K562 (cell line): ENCODE data around the gene DOK3. TPM values are rescaled to one million over a fixed set of nuclear protein-coding genes. Genes with fewer than 3 reads are reported as not detected.

Experiments
- ADNP ChIP-seq: fragments of 200-800 bp; sonication (Bioruptor generic); IDR thresholded peaks from 2 replicates; pipeline ENCODE4 v1.6.1; 2016; ENCODE audit warnings: missing genetic modification characterization, missing compliant biosample characterization
- ATF7 ChIP-seq: fragments of 450-650 bp; IDR thresholded peaks from 2 replicates; pipeline ENCODE4 v1.7.1; 2014; ENCODE audit warnings: mild to moderate bottlenecking, moderate library complexity
- BDP1 ChIP-seq: IDR thresholded peaks from 3 replicates; pipeline ENCODE4 v1.6.1; 2011; ENCODE audit not compliant: insufficient read length, insufficient read depth
- CBX8 ChIP-seq: fragments of 200-600 bp; sonication (generic); IDR thresholded peaks from 2 replicates; pipeline ENCODE4 v1.6.1; 2012; ENCODE audit warnings: borderline replicate concordance, mixed run types, low read depth, mild to moderate bottlenecking, moderate library complexity, mixed read lengths, low read length, control low read depth, inconsistent platforms; ENCODE audit not compliant: poor library complexity, severe bottlenecking; ENCODE audit errors: extremely low read depth
- DNMT1 ChIP-seq: fragments of 450-650 bp; IDR thresholded peaks from 2 replicates; pipeline ENCODE4 v1.6.1; 2016; ENCODE audit warnings: antibody characterized with exemption, mild to moderate bottlenecking
- EHMT2 ChIP-seq: fragments of 450-650 bp; IDR thresholded peaks from 2 replicates; pipeline ENCODE4 v1.6.1; 2018; ENCODE audit warnings: antibody characterized with exemption
- FOXJ3 ChIP-seq: sonication (generic); formaldehyde crosslinking; IDR thresholded peaks from 2 replicates; pipeline ENCODE4 v1.4.0; 2020; ENCODE audit warnings: mild to moderate bottlenecking, missing genetic modification reagents
- GATA2 ChIP-seq: sonication (generic); formaldehyde crosslinking; IDR thresholded peaks from 2 replicates; pipeline ENCODE4 v1.4.0; 2020; ENCODE audit warnings: mild to moderate bottlenecking, missing genetic modification reagents
- GATAD2B ChIP-seq: fragments of 450-650 bp; IDR thresholded peaks from 2 replicates; pipeline ENCODE4 v1.6.1; 2017; ENCODE audit warnings: mild to moderate bottlenecking, borderline replicate concordance
- GTF2B ChIP-seq: IDR thresholded peaks from 2 replicates; pipeline ENCODE4 v1.6.1; 2011; ENCODE audit not compliant: insufficient read length; ENCODE audit errors: extremely low read depth
- GTF2E2 ChIP-seq: fragments of 200-800 bp; sonication (Bioruptor generic); IDR thresholded peaks from 2 replicates; pipeline ENCODE4 v1.6.1; 2016; ENCODE audit warnings: missing genetic modification characterization, missing compliant biosample characterization
- MAFF ChIP-seq: IDR thresholded peaks from 2 replicates; pipeline ENCODE4 v1.6.1; 2012; ENCODE audit warnings: low read length, improper control_type of control experiment
- MEF2A ChIP-seq: IDR thresholded peaks from 2 replicates; pipeline ENCODE4 v1.6.1; 2011; ENCODE audit warnings: low read depth, mild to moderate bottlenecking, low read length, moderate library complexity; ENCODE audit not compliant: control insufficient read depth
- NFE2L1 ChIP-seq: fragments of 450-650 bp; IDR thresholded peaks from 2 replicates; pipeline ENCODE4 v1.6.1; 2016; ENCODE audit warnings: missing genetic modification characterization, low read depth, mild to moderate bottlenecking, missing compliant biosample characterization, moderate library complexity, borderline replicate concordance
- PHF8 ChIP-seq: fragments of 200-600 bp; sonication (generic); IDR thresholded peaks from 2 replicates; pipeline ENCODE4 v1.6.1; 2012; ENCODE audit warnings: mixed run types, mild to moderate bottlenecking, inconsistent platforms, low read length, moderate library complexity, borderline replicate concordance
- PRDM10 ChIP-seq: fragments of 450-650 bp; IDR thresholded peaks from 2 replicates; pipeline ENCODE4 v1.6.1; 2018; ENCODE audit not compliant: partially characterized antibody
- SFPQ ChIP-seq: fragments of 200-400 bp; formaldehyde crosslinking; IDR thresholded peaks from 2 replicates; pipeline ENCODE4 v1.6.1; 2017; ENCODE audit warnings: mild to moderate bottlenecking, low read depth, low read length, moderate library complexity
- SP2 ChIP-seq: IDR thresholded peaks from 2 replicates; pipeline ENCODE4 v1.6.1; 2011; ENCODE audit warnings: mild to moderate bottlenecking, low read depth, low read length, moderate library complexity; ENCODE audit not compliant: poor library complexity, severe bottlenecking; ENCODE audit errors: extremely low read depth
- TARDBP ChIP-seq: fragments of 450-650 bp; IDR thresholded peaks from 2 replicates; pipeline ENCODE4 v1.6.1; 2016
- TSC22D4 ChIP-seq: fragments of 450-650 bp; IDR thresholded peaks from 2 replicates; pipeline ENCODE4 v1.6.1; 2016; ENCODE audit warnings: missing genetic modification characterization, missing biosample characterization, control low read depth
- ZNF384 ChIP-seq: IDR thresholded peaks from 2 replicates; pipeline ENCODE4 v1.6.1; 2012; ENCODE audit warnings: low read depth, low read length, improper control_type of control experiment
- ZNF707 ChIP-seq: fragments of 250-450 bp; sonication (Bioruptor Pico); conservative IDR thresholded peaks from 2 replicates; pipeline ENCODE4 v1.8.0; 2022; ENCODE audit warnings: inconsistent platforms, mild to moderate bottlenecking, moderate library complexity
- polyA plus RNA-seq, 8 experiments: library from polyadenylated mRNA; depleted of rRNA in 4 of 8; stranded (reverse) in 5 of 8; unstranded in 3 of 8; fragments of >200 nt; fragmentation: Nextera tagmentation in 2 of 8; fragmentation: Illumina TruSeq in 1 of 8; extraction: Ambion mirVana in 2 of 8; extraction: Trizol in 1 of 8; gene quantifications; 2 replicates each; pipeline versions ENCODE4 v1.2.1 to v1.2.3, GENCODE V29; 2011 to 2014; ENCODE audit warnings: inconsistent platforms in 1 of 8, missing spikeins in 1 of 8
- total RNA-seq, 7 experiments: library from RNA; depleted of rRNA in 6 of 7; stranded (reverse); fragments of >200 nt in 6 of 7; fragmentation: Illumina TruSeq in 2 of 7; extraction: Trizol in 2 of 7; gene quantifications; 2 replicates each; pipeline versions ENCODE4 v1.2.1 to v1.2.3, GENCODE V29; 2011 to 2021; ENCODE audit warnings: low replicate concordance in 1 of 7

Gene DOK3
- total and polyA plus RNA-seq, 9 of the 15 experiments (the other 6 are each of a cell fraction or from before 2014, with no cell fraction given), result 1.3 to 23.0 (median 8.0) TPM

- TF ChIP-seq GTF2B (no peak), ZNF384 (no peak), TSC22D4 (tag) (no peak), SFPQ (no peak), GATA2 (CRISPR knock-in tag) (no peak; the same call in 1 of the 2 replicates), SP2 (no peak), ATF7 (peak; percentile 66; the same call in 1 of the 2 replicates), ADNP (tag) (no peak), MAFF (no peak), ZNF707 (CRISPR knock-in tag) (no peak), DNMT1 (no peak), MEF2A (no peak), TARDBP (no peak), PHF8 (no peak), PRDM10 (no peak), BDP1 (no peak), EHMT2 (no peak), NFE2L1 (tag) (no peak), CBX8 (no peak), FOXJ3 (CRISPR knock-in tag) (no peak), GATAD2B (no peak), GTF2E2 (tag) (no peak)
Measured at GRCh38 chr5:177478711-177479646, 30.6 kb downstream of the DOK3 start (continued).
